Measurements from ENCODE around the gene HBE1. TPM values are rescaled to one million over a fixed set of nuclear protein-coding genes. Genes with fewer than 3 reads are reported as not detected.

The HBE1 gene
- total and polyA plus RNA-seq, 10 of the 15 experiments (the other 5 are each of a cell fraction or from before 2014, with no cell fraction given) = 0.13 to 2.7 (median 0.62) TPM; not detected in 5

DNA sequence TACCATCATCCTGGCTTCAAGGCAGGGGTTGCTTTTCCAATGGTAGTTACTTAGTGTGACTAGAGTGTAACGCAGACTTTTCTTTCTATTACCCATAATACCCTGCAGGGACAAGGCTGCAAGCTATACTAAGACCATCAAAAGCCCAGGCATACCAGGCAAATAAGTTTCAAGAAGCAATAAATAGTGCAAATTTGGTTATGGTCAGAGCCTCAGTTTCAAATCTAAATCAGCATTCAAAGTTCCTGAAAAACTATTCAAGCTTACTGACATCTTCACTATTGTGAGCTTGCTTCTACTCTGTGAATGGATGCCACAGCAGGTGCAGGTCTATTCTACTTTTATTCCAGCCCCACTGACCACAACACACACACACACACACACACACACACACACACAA lies 40.4 kb downstream of the HBE1 start:
- H3K4me1 ChIP-seq (ENCODE audit: control insufficient read depth, insufficient read depth, low read length) = no peaks in the 10 kb centered on the region; the same call in 1 of the 2 replicates
- H4K20me1 ChIP-seq (ENCODE audit: control insufficient read depth, insufficient read depth) = no peaks in the 10 kb centered on the region
- no peaks in the 10 kb centered on the region for H3K9me3 ChIP-seq (replicated peaks; ENCODE audit: control insufficient read depth, insufficient read depth, low read length)
- intact Hi-C loops (cut with micrococcal nuclease; ENCODE audit: unreplicated experiment) (no loop called here), in situ Hi-C loops (cut with MboI) (no loop called here)
- no peaks in the 10 kb centered on the region for H3K79me2 ChIP-seq (ENCODE audit: control insufficient read depth, insufficient read depth, low read length)
- POLR2A ChIA-PET = no interaction called here
- RAD21 ChIA-PET (ENCODE audit: unreplicated experiment) = no interaction called here
- CTCF ChIA-PET = no interaction called here
- H3K27me3 ChIP-seq (replicated peaks in 1 of 2; ENCODE audit: control insufficient read depth in 2 of 2, insufficient read depth in 2 of 2, low read length in 1 of 2) = no peaks in the 10 kb centered on the region
- FAIRE-seq (no peak), DNase-seq (ENCODE audit: low read depth, low spot score) (no peak), ATAC-seq (no peak)
- no peak overlapping the region for H3K4me2 ChIP-seq (ENCODE audit: control insufficient read depth, insufficient read depth)
- TF ChIP-seq, protein P1, sequence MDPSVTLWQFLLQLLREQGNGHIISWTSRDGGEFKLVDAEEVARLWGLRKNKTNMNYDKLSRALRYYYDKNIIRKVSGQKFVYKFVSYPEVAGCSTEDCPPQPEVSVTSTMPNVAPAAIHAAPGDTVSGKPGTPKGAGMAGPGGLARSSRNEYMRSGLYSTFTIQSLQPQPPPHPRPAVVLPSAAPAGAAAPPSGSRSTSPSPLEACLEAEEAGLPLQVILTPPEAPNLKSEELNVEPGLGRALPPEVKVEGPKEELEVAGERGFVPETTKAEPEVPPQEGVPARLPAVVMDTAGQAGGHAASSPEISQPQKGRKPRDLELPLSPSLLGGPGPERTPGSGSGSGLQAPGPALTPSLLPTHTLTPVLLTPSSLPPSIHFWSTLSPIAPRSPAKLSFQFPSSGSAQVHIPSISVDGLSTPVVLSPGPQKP (IDR thresholded peaks at IDR 0.05; ENCODE audit: low read depth, low read length) = no peak
- H3K4me3 ChIP-seq = no peak overlapping the region
- no TSS peak for BruUV-seq (replicated peaks)
- H3K9ac ChIP-seq (ENCODE audit: control insufficient read depth, insufficient read depth, low read length) = no peak overlapping the region
- 42% methylated on average over 1 of the region's 1 CpG for WGBS (ENCODE audit: insufficient coverage, insufficient replicate concordance, low lambda C conversion rate, missing lambda C conversion rate)
- H3K27ac ChIP-seq (ENCODE audit: control insufficient read depth, insufficient read depth) = no peak overlapping the region
- H3K36me3 ChIP-seq (ENCODE audit: control insufficient read depth in 2 of 2, insufficient read depth in 2 of 2, low read length in 1 of 2) = no peaks in the 10 kb centered on the region
- H2AFZ ChIP-seq (ENCODE audit: control insufficient read depth, low read depth, low read length) = no peak overlapping the region
- SMC1A ChIA-PET (ENCODE audit: uncharacterized antibody, unreplicated experiment) = interaction anchor here (0.7 kb wide), 1 partner anchor 354 kb away, joined by 3 read pairs; no protein-coding TSS in a partner anchor

DNA sequence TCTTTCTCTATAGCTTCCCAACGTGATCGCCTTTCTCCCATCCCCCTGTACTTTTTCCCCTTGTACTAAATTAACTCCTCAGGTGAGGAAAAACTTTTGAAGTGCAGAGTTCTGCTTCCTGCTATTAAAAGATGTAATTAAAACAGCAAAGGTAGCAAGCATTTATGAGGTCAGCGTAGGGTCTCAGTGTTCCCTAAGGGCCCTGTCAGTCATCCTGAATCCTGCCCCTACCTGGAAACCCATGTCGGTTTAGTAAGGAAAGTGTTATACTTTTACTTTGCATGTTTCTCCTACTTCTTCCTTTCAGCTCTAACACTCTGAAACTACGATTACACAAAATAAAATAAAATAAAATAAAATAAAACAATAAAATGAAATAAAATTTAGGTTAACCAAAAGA lies 41.6 kb downstream of the HBE1 start:
- H3K79me2 ChIP-seq (ENCODE audit: control insufficient read depth, insufficient read depth, low read length) = no peaks in the 10 kb centered on the region
- no TSS peak for BruUV-seq (replicated peaks)
- H3K9me3 ChIP-seq (replicated peaks; ENCODE audit: control insufficient read depth, insufficient read depth, low read length) = no peaks in the 10 kb centered on the region
- no peak overlapping the region for H3K4me3 ChIP-seq
- no peak overlapping the region for H2AFZ ChIP-seq (ENCODE audit: control insufficient read depth, low read depth, low read length)
- DNase-seq (ENCODE audit: low read depth, low spot score) (no peak), FAIRE-seq (no peak), ATAC-seq (no peak)
- intact Hi-C loops (cut with micrococcal nuclease; ENCODE audit: unreplicated experiment) = no loop called here
- in situ Hi-C loops (cut with MboI) = no loop called here
- no peak overlapping the region for H3K9ac ChIP-seq (ENCODE audit: control insufficient read depth, insufficient read depth, low read length)
- no peaks in the 10 kb centered on the region for H3K27me3 ChIP-seq (replicated peaks in 1 of 2; ENCODE audit: control insufficient read depth in 2 of 2, insufficient read depth in 2 of 2, low read length in 1 of 2)
- no peak overlapping the region for H3K4me2 ChIP-seq (ENCODE audit: control insufficient read depth, insufficient read depth)
- H3K27ac ChIP-seq (ENCODE audit: control insufficient read depth, insufficient read depth) = no peak overlapping the region
- H3K36me3 ChIP-seq (ENCODE audit: control insufficient read depth in 2 of 2, insufficient read depth in 2 of 2, low read length in 1 of 2) = no peaks in the 10 kb centered on the region
- SMC1A ChIA-PET (ENCODE audit: uncharacterized antibody, unreplicated experiment) = no interaction called here
- 29% methylated on average over 5 of the region's 5 CpGs for WGBS (ENCODE audit: insufficient coverage, insufficient replicate concordance, low lambda C conversion rate, missing lambda C conversion rate)
- POLR2A ChIA-PET = no interaction called here
- no peaks in the 10 kb centered on the region for H3K4me1 ChIP-seq (ENCODE audit: control insufficient read depth, insufficient read depth, low read length)
- CTCF ChIA-PET = no interaction called here
- RAD21 ChIA-PET (ENCODE audit: unreplicated experiment) = no interaction called here
- H4K20me1 ChIP-seq (ENCODE audit: control insufficient read depth, insufficient read depth) = no peaks in the 10 kb centered on the region
- TF ChIP-seq FOS (IDR thresholded peaks at IDR 0.05; ENCODE audit: borderline replicate concordance, extremely low read depth, insufficient read length) (no peak), ZNF217 (IDR thresholded peaks at IDR 0.05) (no peak), MTA2 (IDR thresholded peaks at IDR 0.05; ENCODE audit: low read depth) (no peak), SIX5 (IDR thresholded peaks at IDR 0.05; ENCODE audit: low read depth, low read length, severe bottlenecking) (no peak), ZNF622 (IDR thresholded peaks at IDR 0.05) (no peak)
- TF ChIP-seq, protein P2, sequence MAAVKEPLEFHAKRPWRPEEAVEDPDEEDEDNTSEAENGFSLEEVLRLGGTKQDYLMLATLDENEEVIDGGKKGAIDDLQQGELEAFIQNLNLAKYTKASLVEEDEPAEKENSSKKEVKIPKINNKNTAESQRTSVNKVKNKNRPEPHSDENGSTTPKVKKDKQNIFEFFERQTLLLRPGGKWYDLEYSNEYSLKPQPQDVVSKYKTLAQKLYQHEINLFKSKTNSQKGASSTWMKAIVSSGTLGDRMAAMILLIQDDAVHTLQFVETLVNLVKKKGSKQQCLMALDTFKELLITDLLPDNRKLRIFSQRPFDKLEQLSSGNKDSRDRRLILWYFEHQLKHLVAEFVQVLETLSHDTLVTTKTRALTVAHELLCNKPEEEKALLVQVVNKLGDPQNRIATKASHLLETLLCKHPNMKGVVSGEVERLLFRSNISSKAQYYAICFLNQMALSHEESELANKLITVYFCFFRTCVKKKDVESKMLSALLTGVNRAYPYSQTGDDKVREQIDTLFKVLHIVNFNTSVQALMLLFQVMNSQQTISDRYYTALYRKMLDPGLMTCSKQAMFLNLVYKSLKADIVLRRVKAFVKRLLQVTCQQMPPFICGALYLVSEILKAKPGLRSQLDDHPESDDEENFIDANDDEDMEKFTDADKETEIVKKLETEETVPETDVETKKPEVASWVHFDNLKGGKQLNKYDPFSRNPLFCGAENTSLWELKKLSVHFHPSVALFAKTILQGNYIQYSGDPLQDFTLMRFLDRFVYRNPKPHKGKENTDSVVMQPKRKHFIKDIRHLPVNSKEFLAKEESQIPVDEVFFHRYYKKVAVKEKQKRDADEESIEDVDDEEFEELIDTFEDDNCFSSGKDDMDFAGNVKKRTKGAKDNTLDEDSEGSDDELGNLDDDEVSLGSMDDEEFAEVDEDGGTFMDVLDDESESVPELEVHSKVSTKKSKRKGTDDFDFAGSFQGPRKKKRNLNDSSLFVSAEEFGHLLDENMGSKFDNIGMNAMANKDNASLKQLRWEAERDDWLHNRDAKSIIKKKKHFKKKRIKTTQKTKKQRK (IDR thresholded peaks at IDR 0.05; ENCODE audit: low read depth, low read length) = no peak
- TF ChIP-seq, protein P3, sequence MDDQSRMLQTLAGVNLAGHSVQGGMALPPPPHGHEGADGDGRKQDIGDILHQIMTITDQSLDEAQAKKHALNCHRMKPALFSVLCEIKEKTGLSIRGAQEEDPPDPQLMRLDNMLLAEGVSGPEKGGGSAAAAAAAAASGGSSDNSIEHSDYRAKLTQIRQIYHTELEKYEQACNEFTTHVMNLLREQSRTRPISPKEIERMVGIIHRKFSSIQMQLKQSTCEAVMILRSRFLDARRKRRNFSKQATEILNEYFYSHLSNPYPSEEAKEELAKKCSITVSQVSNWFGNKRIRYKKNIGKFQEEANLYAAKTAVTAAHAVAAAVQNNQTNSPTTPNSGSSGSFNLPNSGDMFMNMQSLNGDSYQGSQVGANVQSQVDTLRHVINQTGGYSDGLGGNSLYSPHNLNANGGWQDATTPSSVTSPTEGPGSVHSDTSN (IDR thresholded peaks at IDR 0.05; ENCODE audit: insufficient replicate concordance, low read depth, low read length) = no peak
